HL-60 (cell line): ENCODE measurements around the gene LBH.

Experiments
- DNase-seq, 2 experiments: peaks; one replicate each; pipeline ENCODE4 v3.0.0-alpha.2; 2010 to 2020; ENCODE audit warnings: low read depth in 1 of 2, low spot score in 1 of 2
- H3K27ac ChIP-seq: fragments of 250-450 bp; sonication (Bioruptor Pico); replicated peaks from 2 replicates; pipeline ENCODE4 v1.5.1; 2020; ENCODE audit warnings: mild to moderate bottlenecking, moderate library complexity
- H3K27me3 ChIP-seq: fragments of 250-450 bp; sonication (Bioruptor Pico); 2 replicates; pipeline ENCODE4 v1.5.1; 2021; ENCODE audit warnings: mild to moderate bottlenecking, moderate library complexity; ENCODE audit not compliant: insufficient read depth, poor library complexity, severe bottlenecking
- H3K4me3 ChIP-seq: replicated peaks from 2 replicates; pipeline ENCODE4 v1.5.1; 2011; ENCODE audit warnings: mild to moderate bottlenecking, control low read depth, low read length; ENCODE audit not compliant: insufficient read depth
- CTCF ChIP-seq: IDR thresholded peaks from one replicate; pipeline ENCODE4 v1.5.1; 2011; ENCODE audit warnings: low read length, control low read depth, inconsistent platforms; ENCODE audit not compliant: insufficient read depth
- GABPA ChIP-seq: IDR thresholded peaks from 2 replicates; pipeline ENCODE4 v1.6.1; 2012; ENCODE audit warnings: low read depth
- POLR2AphosphoS5 ChIP-seq: IDR thresholded peaks from 2 replicates; pipeline ENCODE4 v1.6.1; 2012; ENCODE audit warnings: low read depth
- REST ChIP-seq: IDR thresholded peaks from 2 replicates; pipeline ENCODE4 v1.6.1; 2012; ENCODE audit warnings: low read depth; ENCODE audit not compliant: insufficient replicate concordance
- SPI1 ChIP-seq: IDR thresholded peaks from 2 replicates; pipeline ENCODE4 v1.6.1; 2012; ENCODE audit warnings: low read depth, mild to moderate bottlenecking, borderline replicate concordance

Gene LBH

GRCh38 chr2:30282721-30283120 is 51.4 kb downstream of the LBH start:
- TF ChIP-seq GABPA, result no peak
- TF ChIP-seq SPI1, result no peak
- TF ChIP-seq REST, result no peak
- TF ChIP-seq CTCF, result no peak
- no peak for TF ChIP-seq POLR2AphosphoS5
- no peak overlapping the region for H3K27ac ChIP-seq
- no peak overlapping the region for H3K4me3 ChIP-seq
- DNase-seq, result no peak
- H3K27me3 ChIP-seq, result peaks cover 2% of the 10 kb centered on the region

- H3K4me3 ChIP-seq, result no peak overlapping the region
- no peak overlapping the region for H3K27ac ChIP-seq
- TF ChIP-seq SPI1 (no peak), POLR2AphosphoS5 (no peak), CTCF (no peak), GABPA (no peak)
- no peak for DNase-seq
- peaks cover 2% of the 10 kb centered on the region for H3K27me3 ChIP-seq
Measured at GRCh38 chr2:30283931-30284565, 52.7 kb downstream of the LBH start.

GRCh38 chr2:30285758-30286157 is 54.4 kb downstream of the LBH start:
- DNase-seq, result no peak
- TF ChIP-seq POLR2AphosphoS5 (no peak), SPI1 (no peak), CTCF (no peak), GABPA (no peak), REST (no peak)
- Histone ChIP-seq H3K27me3 (peaks cover 2% of the 10 kb centered on the region), H3K27ac (no peak overlapping the region), H3K4me3 (no peak overlapping the region)
